A549 (cell line): ENCODE results near the gene RASA3. TPM values are rescaled to one million over a fixed set of nuclear protein-coding genes. Genes with fewer than 3 reads are reported as not detected.

Experiments used
- ATAC-seq, 2 experiments: fragments of 200-7000 bp in 1 of 2; fragments of >200 bp in 1 of 2; cut with Nextera tagmentation in 1 of 2; cut with Tn5 transposase in 1 of 2; 3 replicates each; pipeline versions ENCODE4 v1.8.0 to v1.9.1; 2018 to 2020; ENCODE audit warnings: mild to moderate bottlenecking in 1 of 2, moderate library complexity in 1 of 2
- CTCF ChIA-PET: fragments of 300-600 bp; sonication (Branson Sonifier 250); formaldehyde crosslinking; extraction: SDS; loops from one replicate; lab custom pipeline; 2021; ENCODE audit warnings: antibody characterized with exemption, inconsistent platforms; lab: Yijun Ruan, JAX
- POLR2A ChIA-PET: fragments of 350-600 bp; formaldehyde crosslinking; extraction: SDS; loops from one replicate; lab custom pipeline; 2021; ENCODE audit warnings: antibody characterized with exemption, inconsistent platforms; lab: Yijun Ruan, JAX
- DNase-seq, 2 experiments: peaks; one replicate each; pipeline versions ENCODE4 v3.0.0 to v3.0.0-alpha.2; 2011 to 2016; ENCODE audit warnings: low read depth in 1 of 2, low spot score in 1 of 2
- FAIRE-seq: peaks from 2 replicates; lab custom pipeline; 2011; peaks lifted over from hg19 to GRCh38; lab: Jason Lieb, UNC
- H3K27ac ChIP-seq, 2 experiments: fragments of >200 bp; sonication (Bioruptor Twin); formaldehyde crosslinking; 3 replicates each; pipeline ENCODE4 v1.5.1; 2016 to 2017
- H3K4me1 ChIP-seq: fragments of >200 bp; sonication (Bioruptor Twin); formaldehyde crosslinking; 3 replicates; pipeline ENCODE4 v1.6.1; 2016
- H3K4me2 ChIP-seq: fragments of >200 bp; sonication (Bioruptor Twin); formaldehyde crosslinking; 3 replicates; pipeline ENCODE4 v1.6.1; 2016
- H3K4me3 ChIP-seq: fragments of >200 bp; sonication (Bioruptor Twin); formaldehyde crosslinking; 3 replicates; pipeline ENCODE4 v1.5.1; 2016
- H3K9me3 ChIP-seq: fragments of >200 bp; sonication (Bioruptor Twin); formaldehyde crosslinking; 3 replicates; pipeline ENCODE4 v1.6.1; 2016
- BCL3 ChIP-seq: fragments of >200 bp; sonication (Bioruptor Twin); formaldehyde crosslinking; IDR thresholded peaks from 3 replicates; pipeline ENCODE4 v1.6.1; 2016
- BHLHE40 ChIP-seq: IDR thresholded peaks from 2 replicates; pipeline ENCODE4 v1.6.1; 2012; ENCODE audit warnings: low read depth, low read length, inconsistent platforms
- CHD4 ChIP-seq: fragments of 200-600 bp; sonication (generic); IDR thresholded peaks from 2 replicates; pipeline ENCODE4 v1.6.1; 2016; ENCODE audit warnings: antibody characterized with exemption, mild to moderate bottlenecking, borderline replicate concordance
- EHF ChIP-seq: fragments of 250-450 bp; sonication (Bioruptor Pico); IDR thresholded peaks from 2 replicates; pipeline ENCODE4 v1.5.0; 2020; ENCODE audit warnings: mild to moderate bottlenecking
- EHMT2 ChIP-seq: fragments of 200-600 bp; sonication (generic); IDR thresholded peaks from 2 replicates; pipeline ENCODE4 v1.6.1; 2016; ENCODE audit warnings: antibody characterized with exemption, low read depth, mild to moderate bottlenecking, moderate library complexity
- EP300 ChIP-seq, 2 experiments: fragments of >200 bp; sonication (Bioruptor Twin); formaldehyde crosslinking; IDR thresholded peaks; 2 replicates in 1 of 2; 3 replicates in 1 of 2; pipeline ENCODE4 v1.6.1; 2016 to 2017
- ESRRA ChIP-seq: fragments of 150-350 bp; IDR thresholded peaks from 2 replicates; pipeline ENCODE4 v1.6.1; 2014; ENCODE audit warnings: mild to moderate bottlenecking, low read length, borderline replicate concordance
- FOSB ChIP-seq: fragments of 250-450 bp; sonication (Bioruptor Pico); IDR thresholded peaks from 2 replicates; pipeline ENCODE4 v1.5.0; 2020; ENCODE audit warnings: mild to moderate bottlenecking, moderate library complexity
- FOSL2 ChIP-seq, 2 experiments: fragments of 450-650 bp in 1 of 2; fragments of >200 bp in 1 of 2; sonication (Bioruptor Twin) in 1 of 2; formaldehyde crosslinking; IDR thresholded peaks; 2 replicates each; pipeline versions ENCODE4 v1.5.0 to v1.6.1; 2016 to 2020; ENCODE audit warnings: mild to moderate bottlenecking in 1 of 2, moderate library complexity in 1 of 2
- GATA3 ChIP-seq: IDR thresholded peaks from 2 replicates; pipeline ENCODE4 v1.6.1; 2012; ENCODE audit warnings: borderline replicate concordance
- JUN ChIP-seq, 2 experiments: fragments of >200 bp; sonication (Bioruptor Twin); formaldehyde crosslinking; IDR thresholded peaks; 2 replicates in 1 of 2; 3 replicates in 1 of 2; pipeline ENCODE4 v1.6.1; 2016 to 2017
- KDM1A ChIP-seq: fragments of 200-600 bp; sonication (generic); IDR thresholded peaks from 2 replicates; pipeline ENCODE4 v1.6.1; 2016; ENCODE audit warnings: low read depth, mild to moderate bottlenecking
- MAFK ChIP-seq: fragments of 450-650 bp; IDR thresholded peaks from 2 replicates; pipeline ENCODE4 v1.6.1; 2014; ENCODE audit not compliant: partially characterized antibody
- MAZ ChIP-seq: fragments of 150-350 bp; IDR thresholded peaks from 2 replicates; pipeline ENCODE4 v1.6.1; 2014; ENCODE audit warnings: antibody characterized with exemption, low read depth, low read length, borderline replicate concordance
- RAD21 ChIP-seq, 2 experiments: fragments of >200 bp in 1 of 2; sonication (Bioruptor Twin) in 1 of 2; formaldehyde crosslinking in 1 of 2; IDR thresholded peaks in 1 of 2; conservative IDR thresholded peaks in 1 of 2; 2 replicates in 1 of 2; 3 replicates in 1 of 2; pipeline ENCODE4 v1.6.1; 2012 to 2018; ENCODE audit warnings: inconsistent platforms in 1 of 2
- RARB ChIP-seq: fragments of 250-450 bp; sonication (Bioruptor Pico); IDR thresholded peaks from 2 replicates; pipeline ENCODE4 v1.8.0; 2021; ENCODE audit warnings: mild to moderate bottlenecking, moderate library complexity
- TP53 ChIP-seq: fragments of 250-450 bp; sonication (Bioruptor Pico); IDR thresholded peaks from 2 replicates; pipeline ENCODE4 v1.5.0; 2021; ENCODE audit warnings: mild to moderate bottlenecking, moderate library complexity
- ZSCAN20 ChIP-seq: fragments of 250-450 bp; sonication (Bioruptor Pico); IDR thresholded peaks from 2 replicates; pipeline ENCODE4 v1.8.0; 2022; ENCODE audit warnings: mild to moderate bottlenecking, moderate library complexity
- WGBS: methylation state at CpG from one replicate; pipeline ENCODE4 v1.1.6; 2017; ENCODE audit errors: missing lambda C conversion rate; 5-methylcytosine and 5-hydroxymethylcytosine counted together
- polyA plus RNA-seq, 4 experiments: library from polyadenylated mRNA; depleted of rRNA in 3 of 4; stranded (reverse); fragments of >200 nt; fragmentation: RNase III in 1 of 4; extraction: RNeasy Plus Mini Kit Qiagen cat#74134 plus additional on column Dnase treatment in 1 of 4; gene quantifications; 2 replicates in 3 of 4; 3 replicates in 1 of 4; pipeline ENCODE4 v1.2.3, GENCODE V29; 2011 to 2017
- TF ChIP-seq, protein P1 (sequence below): fragments of 450-650 bp; IDR thresholded peaks from 2 replicates; pipeline ENCODE4 v1.6.1; 2014; ENCODE audit warnings: antibody characterized with exemption
- TF ChIP-seq, protein P2 (sequence below): fragments of 150-350 bp; IDR thresholded peaks from 2 replicates; pipeline ENCODE4 v1.6.1; 2014; ENCODE audit warnings: low read depth, mild to moderate bottlenecking, low read length
- TF ChIP-seq, protein P3 (sequence below): fragments of >200 bp; sonication (Bioruptor Twin); formaldehyde crosslinking; IDR thresholded peaks from 2 replicates; pipeline ENCODE4 v1.6.1; 2016
- TF ChIP-seq, protein P4 (sequence below): fragments of 250-450 bp; sonication (Bioruptor Pico); IDR thresholded peaks from 2 replicates; pipeline ENCODE4 v1.5.0; 2021; ENCODE audit warnings: mild to moderate bottlenecking, moderate library complexity, borderline replicate concordance
- TF ChIP-seq, protein P5 (sequence below): IDR thresholded peaks from 2 replicates; pipeline ENCODE4 v1.6.1; 2012
- TF ChIP-seq, protein P6 (sequence below): IDR thresholded peaks from 2 replicates; pipeline ENCODE4 v1.6.1; 2012

Gene RASA3
- polyA plus RNA-seq, 2 of the 4 experiments (the other 2 are of a cell fraction) = 4.3 to 7.6 TPM

DNA sequence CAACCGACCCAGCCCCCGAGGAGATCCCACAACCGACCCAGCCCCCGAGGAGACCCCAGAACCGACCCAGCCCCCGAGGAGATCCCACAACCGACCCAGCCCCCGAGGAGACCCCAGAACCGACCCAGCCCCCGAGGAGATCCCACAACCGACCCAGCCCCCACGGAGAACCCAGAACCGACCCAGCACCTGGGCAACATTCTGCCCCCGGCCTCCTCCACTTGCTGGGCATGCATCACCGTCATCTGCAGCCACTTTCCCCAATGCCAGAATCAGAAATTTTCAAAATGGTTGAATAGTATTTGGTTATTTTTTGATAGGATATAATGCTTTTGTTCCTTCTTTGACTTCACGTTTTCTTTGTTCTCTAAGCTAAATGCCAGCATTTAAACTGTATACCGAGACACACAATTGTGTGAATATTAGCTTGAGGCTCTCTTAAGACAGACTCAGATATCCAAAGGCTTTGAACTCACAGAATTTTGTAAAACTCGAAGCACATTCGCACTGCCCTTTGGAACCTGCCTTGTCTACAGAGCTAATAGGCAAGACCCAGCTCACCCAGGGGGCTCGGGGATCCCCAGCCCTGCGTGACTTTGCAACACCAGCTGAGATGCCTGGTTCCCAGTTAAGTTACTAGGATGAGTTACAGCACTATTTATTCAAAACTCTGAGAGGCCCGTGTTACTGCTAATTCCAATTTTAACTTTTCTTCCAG, 15.5 kb upstream of the RASA3 start (continued):
- TF ChIP-seq BCL3 (no peak), EP300 (IDR thresholded peaks at IDR 0.05) (no peak), ZSCAN20 (CRISPR knock-in tag) (no peak), RARB (no peak)

- POLR2A ChIA-PET = no interaction called here
- Histone ChIP-seq H3K4me2 (no peak overlapping the region), H3K27ac (no peak overlapping the region), H3K9me3 (no peaks in the 10 kb centered on the region), H3K4me1 (peaks cover 7% of the 10 kb centered on the region), H3K4me3 (no peak overlapping the region)
- no peak for TF ChIP-seq FOSL2 (IDR thresholded peaks at IDR 0.05)
- TF ChIP-seq FOSL2 (CRISPR knock-in tag; IDR thresholded peaks at IDR 0.05) = no peak
- TF ChIP-seq GATA3 = no peak
- TF ChIP-seq BHLHE40 = no peak
- TF ChIP-seq, protein P1, sequence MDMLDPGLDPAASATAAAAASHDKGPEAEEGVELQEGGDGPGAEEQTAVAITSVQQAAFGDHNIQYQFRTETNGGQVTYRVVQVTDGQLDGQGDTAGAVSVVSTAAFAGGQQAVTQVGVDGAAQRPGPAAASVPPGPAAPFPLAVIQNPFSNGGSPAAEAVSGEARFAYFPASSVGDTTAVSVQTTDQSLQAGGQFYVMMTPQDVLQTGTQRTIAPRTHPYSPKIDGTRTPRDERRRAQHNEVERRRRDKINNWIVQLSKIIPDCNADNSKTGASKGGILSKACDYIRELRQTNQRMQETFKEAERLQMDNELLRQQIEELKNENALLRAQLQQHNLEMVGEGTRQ = no peak
- TF ChIP-seq, protein P2, sequence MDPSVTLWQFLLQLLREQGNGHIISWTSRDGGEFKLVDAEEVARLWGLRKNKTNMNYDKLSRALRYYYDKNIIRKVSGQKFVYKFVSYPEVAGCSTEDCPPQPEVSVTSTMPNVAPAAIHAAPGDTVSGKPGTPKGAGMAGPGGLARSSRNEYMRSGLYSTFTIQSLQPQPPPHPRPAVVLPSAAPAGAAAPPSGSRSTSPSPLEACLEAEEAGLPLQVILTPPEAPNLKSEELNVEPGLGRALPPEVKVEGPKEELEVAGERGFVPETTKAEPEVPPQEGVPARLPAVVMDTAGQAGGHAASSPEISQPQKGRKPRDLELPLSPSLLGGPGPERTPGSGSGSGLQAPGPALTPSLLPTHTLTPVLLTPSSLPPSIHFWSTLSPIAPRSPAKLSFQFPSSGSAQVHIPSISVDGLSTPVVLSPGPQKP = no peak
- no peak for TF ChIP-seq EHMT2
- TF ChIP-seq, protein P3, sequence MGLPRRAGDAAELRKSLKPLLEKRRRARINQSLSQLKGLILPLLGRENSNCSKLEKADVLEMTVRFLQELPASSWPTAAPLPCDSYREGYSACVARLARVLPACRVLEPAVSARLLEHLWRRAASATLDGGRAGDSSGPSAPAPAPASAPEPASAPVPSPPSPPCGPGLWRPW = no peak
- TF ChIP-seq, protein P4, sequence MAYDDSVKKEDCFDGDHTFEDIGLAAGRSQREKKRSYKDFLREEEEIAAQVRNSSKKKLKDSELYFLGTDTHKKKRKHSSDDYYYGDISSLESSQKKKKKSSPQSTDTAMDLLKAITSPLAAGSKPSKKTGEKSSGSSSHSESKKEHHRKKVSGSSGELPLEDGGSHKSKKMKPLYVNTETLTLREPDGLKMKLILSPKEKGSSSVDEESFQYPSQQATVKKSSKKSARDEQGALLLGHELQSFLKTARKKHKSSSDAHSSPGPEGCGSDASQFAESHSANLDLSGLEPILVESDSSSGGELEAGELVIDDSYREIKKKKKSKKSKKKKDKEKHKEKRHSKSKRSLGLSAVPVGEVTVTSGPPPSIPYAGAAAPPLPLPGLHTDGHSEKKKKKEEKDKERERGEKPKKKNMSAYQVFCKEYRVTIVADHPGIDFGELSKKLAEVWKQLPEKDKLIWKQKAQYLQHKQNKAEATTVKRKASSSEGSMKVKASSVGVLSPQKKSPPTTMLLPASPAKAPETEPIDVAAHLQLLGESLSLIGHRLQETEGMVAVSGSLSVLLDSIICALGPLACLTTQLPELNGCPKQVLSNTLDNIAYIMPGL (CRISPR knock-in tag) = no peak
- TF ChIP-seq, protein P5, sequence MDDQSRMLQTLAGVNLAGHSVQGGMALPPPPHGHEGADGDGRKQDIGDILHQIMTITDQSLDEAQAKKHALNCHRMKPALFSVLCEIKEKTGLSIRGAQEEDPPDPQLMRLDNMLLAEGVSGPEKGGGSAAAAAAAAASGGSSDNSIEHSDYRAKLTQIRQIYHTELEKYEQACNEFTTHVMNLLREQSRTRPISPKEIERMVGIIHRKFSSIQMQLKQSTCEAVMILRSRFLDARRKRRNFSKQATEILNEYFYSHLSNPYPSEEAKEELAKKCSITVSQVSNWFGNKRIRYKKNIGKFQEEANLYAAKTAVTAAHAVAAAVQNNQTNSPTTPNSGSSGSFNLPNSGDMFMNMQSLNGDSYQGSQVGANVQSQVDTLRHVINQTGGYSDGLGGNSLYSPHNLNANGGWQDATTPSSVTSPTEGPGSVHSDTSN = no peak
- TF ChIP-seq MAZ = no peak
- TF ChIP-seq TP53 (CRISPR knock-in tag) = no peak
- no peak for TF ChIP-seq EHF
- no peak for TF ChIP-seq CHD4
- no peak for TF ChIP-seq JUN (IDR thresholded peaks at IDR 0.05)
- TF ChIP-seq, protein P6, sequence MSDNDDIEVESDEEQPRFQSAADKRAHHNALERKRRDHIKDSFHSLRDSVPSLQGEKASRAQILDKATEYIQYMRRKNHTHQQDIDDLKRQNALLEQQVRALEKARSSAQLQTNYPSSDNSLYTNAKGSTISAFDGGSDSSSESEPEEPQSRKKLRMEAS = no peak
- no peak for TF ChIP-seq FOSB (CRISPR knock-in tag)
- no peak for TF ChIP-seq RAD21 (conservative IDR thresholded peaks at IDR 0.05 in 1 of 2, IDR thresholded peaks at IDR 0.05 in 1 of 2)
- TF ChIP-seq MAFK = no peak
- no peak for TF ChIP-seq ESRRA
- no peak for TF ChIP-seq KDM1A
- CTCF ChIA-PET = no interaction called here
- ATAC-seq = peak; percentile 72 to 75; a peak in 4 of 6 replicates
- FAIRE-seq = no peak
- DNase-seq = peak in 1 of 2 experiments; percentile 21
- WGBS = 78% methylated on average over 9 of the region's 10 CpGs
Measured at GRCh38 chr13:114146629-114147028, 14.2 kb upstream of the RASA3 start.
